ENCODE results near the gene ATG2A.

The ATG2A gene

DNA sequence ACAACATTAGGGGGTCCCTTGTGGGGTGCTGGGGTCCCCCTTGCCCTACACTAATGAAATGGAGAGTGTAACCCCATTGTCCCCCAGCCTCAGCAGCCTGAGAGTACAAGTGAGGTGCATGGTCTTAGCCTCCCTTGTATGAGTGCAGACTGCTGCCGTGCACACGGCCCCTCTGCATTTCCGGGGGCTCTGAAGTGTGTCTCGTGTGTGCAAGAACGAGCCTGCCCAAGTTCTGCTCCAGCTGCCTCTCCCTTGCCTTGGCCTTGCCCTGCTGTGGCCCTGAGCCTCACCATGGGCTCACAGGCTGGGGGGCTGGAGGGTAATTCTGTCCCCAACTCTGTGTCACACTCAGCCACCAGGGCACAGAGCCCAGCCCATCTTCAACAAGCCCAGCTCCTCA lies 33.4 kb downstream of the ATG2A start:
- no peak for DNase-seq

DNA sequence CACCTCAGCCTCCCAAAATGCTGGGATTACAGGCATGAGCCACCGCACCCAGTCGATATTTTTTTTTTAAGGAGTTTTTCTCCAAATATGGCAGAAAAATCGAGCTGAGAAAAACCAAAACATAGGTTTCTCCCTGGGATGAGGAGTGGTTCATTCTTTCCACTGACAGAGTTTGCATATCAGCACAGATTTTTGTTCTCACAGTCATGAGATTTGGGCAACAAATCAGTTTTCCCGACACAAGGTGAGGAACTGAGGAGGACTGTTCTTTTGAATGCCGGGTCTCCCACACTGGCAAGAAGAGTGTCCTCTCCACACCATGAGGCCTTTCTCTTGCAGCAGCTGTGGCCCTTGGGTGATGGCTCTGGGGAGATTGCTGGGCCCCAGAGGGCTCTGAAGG lies 34.8 kb downstream of the ATG2A start:
- no peak for DNase-seq

DNA sequence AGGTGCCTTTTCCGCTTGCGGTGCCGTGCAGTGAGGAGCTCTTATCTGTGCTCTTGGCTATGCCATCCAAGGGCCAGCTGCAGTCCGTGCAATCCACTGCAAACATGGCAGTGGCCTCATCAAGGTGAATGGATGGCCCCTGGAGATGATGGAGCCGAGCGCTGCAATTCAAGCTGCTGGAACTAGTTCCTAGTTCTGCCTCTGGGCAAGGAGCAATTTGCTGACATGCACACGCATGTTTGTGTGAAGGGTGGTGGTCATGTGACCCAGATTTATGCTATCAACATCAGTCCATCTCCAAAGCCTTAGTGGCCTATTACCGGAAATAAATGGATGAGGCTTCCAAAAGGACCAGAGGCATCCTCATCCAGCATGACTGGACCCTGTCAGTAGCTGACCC lies 35.5 kb downstream of the ATG2A start:
- DNase-seq: no peak

DNA sequence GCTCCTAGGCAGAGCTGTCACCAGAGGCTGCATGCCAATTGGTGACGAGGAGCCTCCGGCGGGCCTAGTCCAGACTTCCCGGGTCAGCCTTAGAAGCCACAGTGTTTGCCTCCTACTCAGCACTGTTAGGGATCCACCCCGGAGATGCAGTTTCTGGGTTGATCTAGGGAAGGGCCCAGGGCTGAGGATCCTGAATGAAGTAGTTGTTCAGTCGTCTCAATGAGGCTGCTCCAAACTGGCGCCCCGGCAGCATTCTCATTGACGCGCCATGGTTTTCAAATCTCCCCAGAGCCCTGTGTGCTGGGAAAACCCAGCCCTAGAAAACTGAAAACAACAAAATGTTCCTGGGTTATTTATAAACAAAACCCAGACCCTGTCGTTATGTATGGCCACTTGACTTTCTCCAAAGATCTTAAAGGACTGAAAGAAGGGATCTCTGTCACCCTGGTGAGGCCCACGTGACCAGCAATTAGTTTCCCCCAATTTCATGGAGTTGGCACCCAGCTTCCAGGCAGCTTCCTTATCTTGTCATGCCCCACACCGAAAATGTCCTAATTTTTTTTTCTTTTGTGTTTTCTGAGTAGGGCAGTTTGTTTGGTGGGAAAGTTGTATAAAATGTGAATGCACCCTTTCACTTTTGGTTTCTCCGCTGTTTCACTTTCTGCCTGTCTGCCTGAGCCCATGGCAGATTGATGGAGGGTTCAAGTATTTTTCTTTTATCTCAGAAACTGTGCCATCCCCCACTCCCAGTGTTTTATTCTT lies 36.6 kb downstream of the ATG2A start:
- DNase-seq: peak; percentile 55

DNA sequence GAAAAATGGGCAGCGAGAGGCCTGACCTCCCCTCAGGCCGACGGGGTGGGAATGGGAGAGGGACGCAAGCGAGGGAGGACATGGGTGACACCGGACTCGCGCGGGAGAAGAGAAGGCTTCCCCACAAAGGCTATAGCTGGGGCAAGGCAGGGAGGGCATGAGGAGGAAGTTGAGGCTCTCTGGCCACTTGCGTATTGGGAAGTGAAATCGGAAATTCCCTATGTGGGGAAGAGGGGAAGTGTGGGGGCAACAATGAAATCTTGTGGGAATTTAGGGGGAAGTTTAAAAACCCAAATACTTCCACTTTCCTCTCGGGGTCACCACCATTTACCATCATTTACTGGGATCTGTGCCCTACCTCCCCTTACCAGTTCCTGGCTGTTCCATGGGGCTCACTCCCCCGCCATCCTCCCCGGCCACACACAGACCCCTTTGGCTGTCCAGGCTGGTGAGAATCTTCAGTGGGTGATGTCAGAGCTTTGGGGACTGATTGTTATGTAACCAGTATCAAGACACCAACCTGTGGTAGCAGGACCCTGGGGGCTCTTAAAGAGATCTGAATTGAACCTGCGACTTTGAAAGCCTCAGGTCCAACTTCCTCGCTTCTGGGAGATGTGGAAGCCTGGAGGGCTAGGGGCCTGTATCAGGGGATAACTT lies 37.6 kb downstream of the ATG2A start:
- no peak for DNase-seq

DNA sequence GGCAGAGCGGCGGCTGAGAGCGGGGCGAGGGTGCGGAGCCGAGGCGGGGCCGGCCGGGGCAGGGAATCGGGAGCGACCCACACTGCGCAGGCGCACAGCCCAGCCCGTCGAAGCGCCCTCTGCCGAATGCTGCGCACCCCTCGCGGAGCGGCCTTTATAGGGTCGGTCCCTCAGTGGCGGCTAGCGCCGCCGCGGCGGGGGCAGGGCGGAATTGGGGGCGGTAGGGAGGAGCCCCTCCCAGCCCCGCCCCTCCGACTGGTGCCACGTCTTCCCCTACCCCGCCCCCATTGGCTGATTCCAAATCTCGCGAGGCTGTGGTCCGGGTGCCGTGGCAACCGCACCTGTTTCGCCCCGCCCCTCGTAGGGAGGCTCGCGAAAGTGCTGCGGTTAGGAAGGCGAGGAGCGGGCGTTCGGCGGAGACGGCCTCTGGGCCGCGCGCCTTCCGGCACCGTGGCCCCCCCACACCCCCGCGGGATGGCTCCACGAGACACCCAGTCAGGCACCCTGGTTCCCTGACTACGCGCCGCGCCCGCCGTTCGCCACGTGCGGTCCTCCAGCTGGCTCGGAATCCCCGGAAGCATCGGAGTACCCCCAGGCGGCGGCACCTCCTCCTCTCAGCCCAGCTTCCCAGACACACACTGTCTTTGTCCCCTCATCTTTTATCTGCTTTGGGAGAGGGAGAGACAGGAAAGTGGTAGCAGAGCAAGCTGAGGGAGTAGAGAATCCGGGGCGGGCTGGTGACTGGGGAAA lies 38.3 kb downstream of the ATG2A start, which contains the start of gene EHD1:
Gene EHD1 (minus strand): TSS at position 128 of the 750 bp plus-strand sequence. CDS start 157 bp downstream, outside the sequence.
- peak; percentile 100 for DNase-seq

DNA sequence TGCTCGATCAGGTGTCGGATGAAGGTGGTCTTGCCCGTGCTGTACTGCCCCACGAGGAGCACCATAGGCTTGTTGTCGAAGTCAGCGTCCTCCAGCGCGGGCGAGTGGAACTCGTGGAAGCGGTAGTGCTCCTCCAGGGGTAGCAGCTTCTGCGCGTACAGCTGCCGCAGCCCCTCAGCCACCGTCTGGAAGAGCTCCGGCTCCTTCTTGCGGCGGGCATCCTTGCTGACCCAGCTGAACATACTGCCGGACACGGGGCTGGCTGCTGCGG lies 38.9 kb downstream of the ATG2A start:
- DNase-seq: no peak

DNA sequence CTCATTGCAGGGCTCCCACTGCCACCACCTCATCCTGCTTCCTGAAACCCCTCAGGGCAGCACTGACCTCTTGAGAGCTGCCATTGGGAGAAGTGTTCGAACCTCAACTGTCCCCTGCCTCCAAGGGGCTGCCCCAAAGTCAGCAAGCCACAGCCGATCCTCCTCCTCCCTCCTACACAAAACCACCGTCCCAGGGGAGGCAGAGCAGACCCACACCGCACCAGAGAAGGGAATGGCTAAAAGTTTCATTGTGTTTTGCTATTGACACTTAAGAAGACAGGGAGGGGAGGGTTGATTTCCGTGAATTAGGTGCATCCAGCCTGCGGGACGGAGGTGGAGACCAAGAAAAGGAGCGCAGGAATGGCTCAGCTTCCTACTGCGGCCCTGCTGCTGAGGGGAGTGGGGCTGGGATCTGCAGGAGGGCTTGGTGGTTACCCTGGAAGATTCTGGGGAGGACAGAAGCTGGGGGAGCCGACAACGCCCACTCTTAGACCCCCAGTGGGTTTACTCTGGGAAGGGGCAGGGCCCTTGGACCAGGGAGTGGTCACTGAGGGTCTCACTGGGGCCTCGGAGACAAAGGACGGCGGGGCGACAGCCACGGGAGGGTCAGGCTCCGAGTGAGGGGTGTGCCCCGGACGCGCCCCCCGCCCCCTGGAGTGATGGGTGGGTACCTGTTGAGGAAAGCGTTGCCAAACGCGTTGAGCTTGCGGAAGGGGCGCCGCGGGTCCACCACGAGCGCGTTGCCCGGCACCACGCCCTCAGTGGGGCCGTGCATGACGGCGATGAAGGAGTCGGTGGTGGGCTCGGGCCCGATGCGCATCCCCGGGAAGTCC lies 39.4 kb downstream of the ATG2A start:
- DNase-seq: no peak

DNA sequence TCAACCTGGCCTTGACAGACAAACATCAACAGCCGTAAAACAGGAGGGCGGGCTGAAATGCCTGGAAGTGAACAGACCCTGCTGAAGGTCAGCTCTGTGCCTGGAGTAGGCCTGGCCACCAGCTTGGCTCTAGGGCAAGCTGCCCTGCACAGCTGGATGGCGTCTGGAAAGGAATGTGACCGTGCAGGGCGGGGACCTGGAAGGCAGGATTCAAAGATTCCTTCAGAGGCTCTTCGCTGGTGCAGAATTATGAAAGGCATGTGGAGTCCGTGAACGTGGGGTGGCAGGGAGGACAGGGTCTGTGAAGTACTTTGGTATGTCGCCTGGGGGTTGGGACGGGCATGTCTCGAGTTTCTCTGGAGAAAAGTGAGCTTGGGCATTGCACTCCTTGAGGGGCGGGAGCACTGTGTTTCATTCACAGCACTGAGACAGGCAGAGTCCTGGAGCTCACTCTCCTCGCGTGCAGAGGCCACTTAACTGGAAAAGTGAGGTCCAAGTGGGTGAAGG lies 40.1 kb downstream of the ATG2A start:
- DNase-seq: no peak

DNA sequence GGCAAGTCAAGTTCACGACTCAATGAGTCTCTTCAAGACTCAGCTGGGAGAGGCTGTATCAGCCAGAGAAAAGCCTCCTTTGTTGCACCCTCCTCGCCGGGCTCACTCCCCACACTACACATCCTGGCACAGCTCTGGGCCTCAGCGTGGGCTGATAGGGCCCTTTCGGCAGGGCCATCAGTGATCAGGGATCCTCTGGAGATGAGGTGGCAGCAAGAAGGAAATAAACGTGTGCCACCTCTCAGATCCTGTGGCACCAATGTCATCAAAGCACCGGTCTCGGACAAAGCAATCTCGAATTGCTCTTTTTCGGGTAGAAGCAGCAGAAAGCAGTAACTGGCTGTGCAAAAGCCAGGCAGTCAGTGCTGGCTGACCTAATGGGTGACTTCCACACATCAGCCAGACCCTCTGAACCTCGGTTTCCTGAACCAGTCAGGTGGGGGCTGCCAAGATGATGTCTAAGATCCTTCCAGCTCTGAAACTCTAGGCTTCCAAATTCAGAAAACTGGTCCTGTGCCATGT lies 40.7 kb downstream of the ATG2A start:
- DNase-seq: peak; percentile 76

DNA sequence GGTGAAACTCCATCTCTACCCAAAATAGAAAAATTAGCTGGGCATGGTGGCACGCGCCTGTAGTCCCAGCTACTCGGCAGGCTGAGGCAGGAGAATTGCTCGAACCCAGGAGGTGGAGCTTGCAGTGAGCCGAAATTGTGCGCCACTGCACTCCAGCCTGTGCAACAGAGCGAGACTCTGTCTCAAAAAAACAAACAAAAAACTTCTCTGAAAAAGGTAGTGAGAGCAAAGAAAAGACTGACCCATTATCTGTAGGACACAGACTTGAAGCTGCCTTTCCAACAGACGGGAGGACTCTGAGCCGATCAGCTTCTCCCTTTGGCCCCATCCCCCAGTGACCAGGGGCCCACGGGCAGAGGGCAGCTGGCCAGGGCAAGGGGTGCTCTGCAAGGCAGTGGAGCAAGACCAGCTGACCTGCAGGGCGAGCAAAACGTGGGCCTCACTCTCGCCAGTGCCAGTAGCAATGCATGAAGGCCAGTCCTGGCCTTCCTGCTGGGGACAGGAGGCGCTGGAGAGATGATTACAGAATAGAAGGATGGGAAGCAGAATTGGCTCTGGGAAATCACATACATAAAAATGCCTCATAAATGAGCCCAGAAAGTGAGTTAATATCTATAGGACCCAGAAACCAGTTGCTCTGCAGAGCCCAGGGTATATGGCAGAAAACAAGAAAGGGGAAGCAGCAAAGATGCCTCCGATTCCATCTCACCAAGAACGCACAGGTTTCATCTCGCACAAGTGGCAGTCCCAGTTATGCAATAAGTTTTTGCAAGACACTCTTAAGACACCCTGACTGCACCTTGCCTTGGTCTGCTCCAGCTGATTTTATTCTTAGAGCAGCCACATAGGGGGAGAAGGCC lies 41.4 kb downstream of the ATG2A start:
- no peak for DNase-seq

DNA sequence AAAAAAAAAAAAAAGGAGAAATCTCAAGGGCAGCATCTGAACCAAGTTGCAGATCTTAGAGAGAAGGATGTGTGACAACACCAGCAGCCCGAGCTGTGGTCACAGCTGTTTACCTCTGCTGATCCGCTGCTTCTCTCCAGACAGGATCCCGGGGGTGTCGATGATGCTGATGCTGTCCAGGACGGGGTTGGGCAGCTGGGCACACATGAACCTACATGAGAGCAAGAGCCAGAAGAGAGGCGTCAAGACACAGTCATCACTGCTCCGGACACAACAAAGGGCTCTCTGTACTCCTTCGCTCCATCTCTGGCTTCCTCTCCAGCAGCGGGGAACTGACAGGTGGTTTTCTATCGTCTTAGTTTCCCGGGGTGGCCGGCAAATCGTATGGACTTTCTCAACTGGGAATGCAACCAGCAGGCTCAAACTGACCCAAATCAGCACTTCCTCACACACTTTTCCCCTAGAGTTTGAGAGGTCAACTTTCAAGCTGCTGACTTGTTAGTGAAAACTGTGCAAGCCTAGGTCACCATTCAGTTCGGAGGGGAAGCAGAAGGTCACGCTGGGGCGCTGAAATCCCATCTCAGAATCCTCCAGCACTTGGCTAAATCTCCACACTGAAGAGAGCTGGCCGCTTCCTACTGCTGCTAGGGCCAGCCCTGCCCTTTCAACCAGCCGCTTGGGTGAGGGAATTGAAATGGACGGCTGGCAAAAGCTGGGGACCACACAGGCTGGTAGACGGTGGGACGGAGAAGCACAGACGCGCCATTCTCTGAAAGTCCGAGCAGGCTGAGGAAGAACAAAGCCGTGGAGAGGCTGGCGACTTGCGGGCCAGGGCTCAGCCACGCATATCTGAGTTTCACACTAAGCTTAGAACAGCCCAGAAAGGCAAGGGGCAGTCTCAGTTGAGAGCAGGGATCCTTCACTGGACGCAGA lies 42.4 kb downstream of the ATG2A start:
- no peak for DNase-seq

DNA sequence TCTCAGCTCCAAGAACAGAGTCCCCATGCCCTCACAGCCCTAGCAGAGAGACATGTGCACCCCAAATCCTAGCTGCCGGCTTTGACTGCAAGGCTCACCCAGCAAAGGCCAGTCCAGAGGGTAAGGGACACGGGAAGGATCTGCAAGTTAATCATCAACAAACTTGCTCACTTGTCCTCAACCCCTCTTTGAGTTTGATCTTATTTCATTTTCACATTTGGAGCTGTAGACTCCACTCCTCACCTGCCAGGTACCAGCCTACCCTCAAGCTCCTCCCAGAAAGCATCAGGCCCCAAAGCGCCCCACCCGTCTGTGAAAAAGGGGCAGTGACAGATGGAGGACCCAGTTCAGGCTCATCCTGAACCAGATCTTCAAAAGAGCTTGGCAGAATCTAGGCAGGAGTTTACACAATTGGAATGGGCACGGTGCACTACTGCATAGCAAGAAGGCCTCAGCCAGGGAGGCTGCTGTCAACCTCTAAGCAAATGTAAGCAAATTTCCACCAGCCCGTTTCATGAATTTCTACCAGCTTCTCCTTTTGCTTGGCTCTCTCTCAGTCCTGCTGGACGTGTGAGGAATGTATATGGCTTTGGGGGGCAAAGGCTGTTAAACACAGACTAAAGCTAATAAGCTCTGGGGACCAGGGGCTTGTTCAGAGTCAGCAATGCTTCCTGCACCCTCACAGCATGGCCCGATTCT lies 44.1 kb downstream of the ATG2A start:
- no peak for DNase-seq

DNA sequence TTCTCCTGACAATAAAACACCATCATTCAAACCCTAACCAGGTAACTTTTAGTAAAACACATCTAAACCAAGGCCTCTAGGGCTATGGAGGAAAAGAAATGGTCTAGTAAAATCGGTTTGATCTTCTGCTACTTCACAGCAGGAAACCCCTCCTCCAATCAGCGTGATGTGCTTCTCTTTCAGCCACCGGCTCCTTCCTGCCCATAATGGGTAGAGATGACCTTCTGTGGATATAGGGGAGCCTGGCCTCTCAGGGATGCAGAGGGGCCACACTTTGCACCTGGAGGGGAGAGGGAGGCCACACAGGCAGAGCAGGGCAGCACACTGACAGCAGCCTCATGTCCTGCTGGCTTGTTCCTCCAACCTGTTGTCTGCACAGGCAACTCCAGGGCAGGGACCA lies 45.5 kb downstream of the ATG2A start:
- no peak for DNase-seq

DNA sequence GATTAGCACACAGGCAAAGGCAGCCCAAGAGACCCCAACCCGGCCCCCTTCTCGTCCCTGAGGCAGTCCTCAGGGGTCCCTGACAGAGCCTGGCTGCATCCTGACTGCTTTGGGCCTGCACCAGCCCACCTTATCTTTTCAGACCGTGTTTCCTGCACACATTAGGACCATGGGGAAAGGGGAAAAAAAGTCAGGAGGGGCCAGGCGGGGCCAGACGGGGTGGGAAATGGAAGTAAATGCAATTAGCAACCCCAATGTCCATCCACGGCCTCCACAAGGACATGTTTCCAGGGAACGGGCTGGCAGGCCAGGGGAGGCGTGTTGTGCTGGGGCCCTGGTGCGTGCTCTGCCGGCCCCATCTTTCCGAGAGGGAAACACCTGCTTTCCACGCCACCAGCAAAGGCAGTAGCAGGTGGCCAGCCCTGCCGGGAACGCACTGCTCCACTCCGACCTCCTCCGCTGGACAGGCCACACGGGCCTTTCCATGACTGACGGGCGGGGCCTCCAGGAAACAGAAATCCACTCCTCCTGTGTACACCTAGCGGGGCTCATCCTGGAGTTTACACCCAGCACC lies 46.0 kb downstream of the ATG2A start:
- no peak for DNase-seq

DNA sequence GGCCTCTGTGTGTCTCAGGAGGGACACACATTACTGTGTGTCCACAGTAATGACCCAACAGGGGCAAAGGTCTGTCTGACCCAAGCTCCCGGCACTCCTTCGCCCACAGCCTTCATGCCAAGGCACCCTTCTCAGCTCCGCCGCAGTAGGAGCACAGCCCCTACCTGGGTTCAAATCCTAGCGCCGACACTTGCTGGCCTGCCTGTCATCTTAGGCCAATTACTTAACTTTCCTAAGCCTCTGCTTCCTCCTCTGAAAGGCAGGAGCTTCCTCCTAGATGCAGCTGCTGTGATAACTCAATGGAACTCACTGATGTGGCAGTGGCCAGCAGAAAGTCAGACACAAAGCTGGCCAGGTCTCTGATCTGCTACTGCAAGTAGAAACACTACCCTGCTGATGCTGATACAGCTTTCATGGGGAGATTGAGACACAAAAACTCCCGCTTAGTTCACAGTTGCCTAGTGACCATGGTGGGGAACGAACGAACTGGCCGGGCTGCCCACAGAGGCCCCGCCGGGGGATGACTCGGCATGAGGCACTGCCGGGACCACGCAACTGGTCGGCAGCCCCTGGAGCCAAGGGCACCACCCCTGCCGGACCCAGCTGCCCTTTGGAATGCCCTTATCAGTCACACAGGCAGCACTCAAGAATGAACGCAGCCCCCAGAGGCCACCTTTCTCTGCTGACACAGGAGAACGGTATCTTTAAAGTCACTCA lies 46.7 kb downstream of the ATG2A start:
- no peak for DNase-seq

DNA sequence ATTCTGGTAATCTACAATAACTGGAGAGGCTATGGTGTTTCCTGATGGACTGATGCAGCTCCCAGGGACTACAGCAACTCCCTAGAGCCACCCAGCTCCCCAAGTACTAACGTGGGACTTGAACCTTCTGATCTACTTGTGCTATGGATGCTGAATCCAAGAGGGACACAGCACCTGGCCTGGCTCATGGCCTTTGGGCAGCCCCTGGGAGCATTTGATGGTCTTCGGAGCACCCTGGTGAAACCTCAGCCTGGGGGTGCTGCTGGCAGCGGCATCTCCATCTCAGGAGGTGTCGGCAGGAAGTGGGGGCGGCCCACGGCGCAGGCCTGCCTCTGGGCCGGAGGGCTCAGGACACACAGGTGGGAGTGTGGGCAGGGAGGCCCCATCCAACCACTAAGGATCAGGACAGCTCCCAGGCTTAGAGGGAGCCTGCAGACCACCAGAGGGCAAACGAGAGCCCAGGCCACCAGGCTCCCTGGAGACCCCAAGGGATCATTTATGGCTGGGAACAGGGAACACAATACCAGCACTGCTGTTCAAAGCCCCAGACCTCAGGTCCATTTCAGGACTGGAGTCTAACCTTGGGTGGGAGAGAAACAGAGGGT lies 47.3 kb downstream of the ATG2A start:
- DNase-seq: peak; percentile 46

DNA sequence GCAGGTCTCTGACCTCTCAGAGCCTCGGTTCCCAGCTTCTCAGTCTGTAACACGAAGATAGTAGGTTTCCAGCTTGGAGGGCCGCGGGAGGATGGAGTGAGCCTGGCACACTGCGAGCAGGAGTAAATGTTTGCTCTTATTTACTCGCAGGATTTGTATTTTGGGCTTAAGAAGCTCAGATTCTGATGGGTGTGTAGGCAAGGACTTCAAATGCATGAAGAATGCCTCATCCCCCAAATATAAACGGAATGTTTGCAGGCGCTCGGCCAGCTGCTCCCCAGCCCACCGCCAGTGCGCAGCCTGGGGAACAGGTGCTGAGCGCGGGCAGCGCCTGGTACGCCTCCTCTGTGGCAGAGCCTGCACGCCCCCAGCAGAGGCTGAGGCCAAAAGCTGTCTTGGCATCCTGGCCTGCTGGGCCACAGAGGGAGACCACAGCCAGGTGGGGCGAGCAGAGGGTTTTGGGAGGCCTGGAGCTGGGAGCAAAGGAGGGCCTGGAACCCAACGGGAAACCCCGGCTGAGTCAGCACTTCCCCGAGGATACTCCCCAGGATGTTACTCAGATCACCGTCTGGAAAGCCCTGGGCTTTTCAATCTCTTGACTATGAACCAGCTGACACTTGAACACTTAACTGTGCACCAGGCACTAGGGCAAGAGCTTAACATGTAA lies 48.0 kb downstream of the ATG2A start:
- DNase-seq: peak; percentile 55

All from activated CD4-positive, alpha-beta T cell treated with anti-CD3 and anti-CD28 coated beads, Interleukin-10, Interleukin-2, amounts not matched to agents 100 ng/mL and 50 ng/mL, durations not matched to agents 16 hours and 8 hours (primary cell).